Gastrocnemius medialis (tissue), 4 donors: ENCODE data around the gene MYL5. TPM values are rescaled to one million over a fixed set of nuclear protein-coding genes. Genes with fewer than 3 reads are reported as not detected.

Experiments
- ATAC-seq, 2 donors: fragments of 150-250 bp; one replicate each; pipeline ENCODE4 v1.9.1; 2016
- DNase-seq, 2 donors: peaks; one replicate each; pipeline ENCODE4 v3.0.0-alpha.2; 2019
- H3K27ac ChIP-seq, 4 donors: fragments of 200-600 bp; sonication (generic); 1 replicate in 1 of 4; 2 replicates in 3 of 4; pipeline ENCODE4 v1.5.1; 2016 to 2018; ENCODE audit warnings: mild to moderate bottlenecking in 2 of 4, moderate library complexity in 1 of 4
- H3K27me3 ChIP-seq, 3 donors: fragments of 200-600 bp; sonication (generic) in 2 of 3; 1 replicate in 1 of 3; 2 replicates in 2 of 3; pipeline versions ENCODE4 v1.5.1 to v1.6.0; 2016 to 2019; ENCODE audit warnings: mild to moderate bottlenecking in 1 of 3, moderate library complexity in 1 of 3
- H3K36me3 ChIP-seq, 2 donors: fragments of 200-600 bp; sonication (generic) in 1 of 2; one replicate each; pipeline ENCODE4 v1.5.1; 2017 to 2018
- H3K4me1 ChIP-seq, 2 donors: fragments of 200-600 bp; sonication (generic) in 1 of 2; one replicate each; pipeline ENCODE4 v1.5.1; 2016 to 2017; ENCODE audit warnings: mild to moderate bottlenecking in 2 of 2
- H3K4me3 ChIP-seq, 4 donors: fragments of 200-600 bp; sonication (generic) in 3 of 4; 1 replicate in 1 of 4; 2 replicates in 3 of 4; pipeline ENCODE4 v1.5.1; 2016 to 2019; ENCODE audit warnings: mild to moderate bottlenecking in 2 of 4
- H3K9me3 ChIP-seq, 3 donors: fragments of 200-600 bp; sonication (generic) in 2 of 3; 1 replicate in 1 of 3; 2 replicates in 2 of 3; pipeline ENCODE4 v1.5.1; 2016 to 2019
- CTCF ChIP-seq, 5 experiments: fragments of 450-650 bp in 3 of 5; fragments of 200-600 bp in 2 of 5; sonication (generic) in 2 of 5; IDR thresholded peaks in 4 of 5; conservative IDR thresholded peaks in 1 of 5; 1 replicate in 4 of 5; 2 replicates in 1 of 5; pipeline ENCODE4 v1.5.1; 2016 to 2019; ENCODE audit warnings: antibody characterized with exemption in 5 of 5, mild to moderate bottlenecking in 3 of 5, moderate library complexity in 3 of 5
- POLR2A ChIP-seq, 2 donors: fragments of 450-650 bp; IDR thresholded peaks; one replicate each; pipeline ENCODE4 v1.6.1; 2017; ENCODE audit warnings: antibody characterized with exemption in 2 of 2, mild to moderate bottlenecking in 2 of 2, moderate library complexity in 2 of 2
- in situ Hi-C, 4 donors: fragments of 200-750 bp; cut with MboI; loops; one replicate each; pipeline versions ENCODE4 v1.15.0 to v1.8.0; 2017; ENCODE audit warnings: low sequenced_read_pairs in 4 of 4
- intact Hi-C: fragments of 100-400 bp; cut with DNase I; formaldehyde crosslinking; loops from one replicate; pipeline ENCODE4 v1.15.1; 2023; ENCODE audit warnings: low total_unique reads
- total RNA-seq, 4 donors: library from RNA; depleted of rRNA; stranded (reverse); fragments of >200 nt; gene quantifications; one replicate each; pipeline versions ENCODE4 v1.1.0 to v1.2.3, GENCODE V29; 2016

Gene MYL5
- total RNA-seq, 4 donors from 2014 or later, result 1.3 to 20.3 (median 3.6) TPM

GRCh38 chr4:657338-657833 lies 17.0 kb upstream of the MYL5 start:
- DNase-seq (no peak), ATAC-seq (no peak)
- in situ Hi-C loops, result no loop called here
- H3K9me3 ChIP-seq, result no peaks in the 10 kb centered on the region
- no peaks in the 10 kb centered on the region for H3K36me3 ChIP-seq
- H3K4me1 ChIP-seq, result no peaks in the 10 kb centered on the region
- H3K27ac ChIP-seq, result no peak overlapping the region
- no peak for TF ChIP-seq CTCF (IDR thresholded peaks at IDR 0.05 in 4 of 5, conservative IDR thresholded peaks at IDR 0.05 in 1 of 5)
- no peak for TF ChIP-seq POLR2A (IDR thresholded peaks at IDR 0.05)
- H3K4me3 ChIP-seq, result no peak overlapping the region
- peaks cover 8 to 30% (median 11%) of the 10 kb centered on the region in 3 donors for H3K27me3 ChIP-seq
- intact Hi-C loops, result no loop called here

GRCh38 chr4:657834-658667 lies 16.3 kb upstream of the MYL5 start:
- Histone ChIP-seq H3K27me3 (peaks cover 10 to 35% (median 18%) of the 10 kb centered on the region in 3 donors), H3K27ac (no peak overlapping the region), H3K4me1 (no peaks in the 10 kb centered on the region), H3K36me3 (no peaks in the 10 kb centered on the region), H3K9me3 (no peaks in the 10 kb centered on the region), H3K4me3 (no peak overlapping the region)
- ATAC-seq (no peak), DNase-seq (no peak)
- intact Hi-C loops (no loop called here), in situ Hi-C loops (no loop called here)
- TF ChIP-seq POLR2A (IDR thresholded peaks at IDR 0.05), result no peak
- no peak for TF ChIP-seq CTCF (IDR thresholded peaks at IDR 0.05 in 4 of 5, conservative IDR thresholded peaks at IDR 0.05 in 1 of 5)

- H3K4me1 ChIP-seq, result peaks cover 0 to 4% of the 10 kb centered on the region in 2 donors
- in situ Hi-C loops, result no loop called here
- no peaks in the 10 kb centered on the region for H3K9me3 ChIP-seq
- no peaks in the 10 kb centered on the region for H3K36me3 ChIP-seq
- H3K27ac ChIP-seq, result no peak overlapping the region
- no peak overlapping the region for H3K4me3 ChIP-seq
- peak in 1 of 2 donors; percentile 6 for DNase-seq
- H3K27me3 ChIP-seq, result peaks cover 18 to 43% (median 27%) of the 10 kb centered on the region in 3 donors
- intact Hi-C loops, result no loop called here
- ATAC-seq, result no peak
- TF ChIP-seq CTCF (IDR thresholded peaks at IDR 0.05 in 4 of 5, conservative IDR thresholded peaks at IDR 0.05 in 1 of 5) (no peak), POLR2A (IDR thresholded peaks at IDR 0.05) (no peak)
Measured at GRCh38 chr4:658681-659667, 15.4 kb upstream of the MYL5 start.

- H3K4me1 ChIP-seq, result peaks cover 0 to 4% of the 10 kb centered on the region in 2 donors
- intact Hi-C loops, result no loop called here
- ATAC-seq, result no peak
- H3K9me3 ChIP-seq, result no peaks in the 10 kb centered on the region
- DNase-seq, result peak in 1 of 2 donors; percentile 4
- no peak overlapping the region for H3K27ac ChIP-seq
- H3K4me3 ChIP-seq, result no peak overlapping the region
- TF ChIP-seq CTCF (IDR thresholded peaks at IDR 0.05 in 4 of 5, conservative IDR thresholded peaks at IDR 0.05 in 1 of 5), result no peak
- no peak for TF ChIP-seq POLR2A (IDR thresholded peaks at IDR 0.05)
- in situ Hi-C loops, result no loop called here
- H3K36me3 ChIP-seq, result no peaks in the 10 kb centered on the region
- H3K27me3 ChIP-seq, result peaks cover 24 to 49% (median 36%) of the 10 kb centered on the region in 3 donors
Measured at GRCh38 chr4:659851-660250, 14.5 kb upstream of the MYL5 start.
